WTC11 (cell line): Measurements from ENCODE around the gene YTHDF1. TPM values are rescaled to one million over a fixed set of nuclear protein-coding genes. Genes with fewer than 3 reads are reported as not detected.

ENCODE experiments used
- ATAC-seq: fragments of 200-7000 bp; cut with Tn5 transposase; 2 replicates; pipeline ENCODE4 v1.10.0; 2021; ENCODE audit warnings: mild to moderate bottlenecking, moderate library complexity
- CTCF ChIA-PET: fragments of 300-600 bp; sonication (Branson Sonifier 250); formaldehyde crosslinking; loops from one replicate; lab custom pipeline; 2021; ENCODE audit warnings: antibody characterized with exemption; lab: Charles Lee
- POLR2A ChIA-PET: fragments of 350-600 bp; sonication (Branson Sonifier 250); formaldehyde crosslinking; loops from one replicate; lab custom pipeline; 2021; ENCODE audit warnings: antibody characterized with exemption; lab: Charles Lee
- DNase-seq: peaks from one replicate; pipeline ENCODE4 v3.0.0; 2021; ENCODE audit warnings: low spot score
- H3K27ac Mint-ChIP-seq: 2 replicates; pipeline ENCODE4 v1.8.0; 2021; ENCODE audit warnings: mixed read lengths
- H3K27me3 Mint-ChIP-seq: 2 replicates; pipeline ENCODE4 v1.8.0; 2021; ENCODE audit warnings: low read depth, mild to moderate bottlenecking, moderate library complexity, mixed read lengths
- H3K36me3 Mint-ChIP-seq: 2 replicates; pipeline ENCODE4 v1.8.0; 2021; ENCODE audit warnings: mixed read lengths
- H3K4me1 Mint-ChIP-seq: 2 replicates; pipeline ENCODE4 v1.8.0; 2022; ENCODE audit warnings: mixed read lengths
- H3K4me3 Mint-ChIP-seq: 2 replicates; pipeline ENCODE4 v1.8.0; 2021; ENCODE audit warnings: mild to moderate bottlenecking, moderate library complexity, mixed read lengths
- H3K9me3 Mint-ChIP-seq: 2 replicates; pipeline ENCODE4 v1.8.0; 2021; ENCODE audit warnings: mixed read lengths
- ERG ChIP-seq: fragments of 250-450 bp; sonication (Bioruptor Pico); IDR thresholded peaks from 2 replicates; pipeline ENCODE4 v1.8.0; 2021; ENCODE audit warnings: mild to moderate bottlenecking
- ESRRA ChIP-seq: sonication (generic); formaldehyde crosslinking; IDR thresholded peaks from 2 replicates; pipeline ENCODE4 v1.8.1; 2022; ENCODE audit warnings: mild to moderate bottlenecking, missing genetic modification reagents, borderline replicate concordance
- FOXK1 ChIP-seq: sonication (generic); formaldehyde crosslinking; IDR thresholded peaks from 2 replicates; pipeline ENCODE4 v1.8.0; 2022; ENCODE audit warnings: mild to moderate bottlenecking, moderate library complexity, missing genetic modification reagents
- NR2C2 ChIP-seq: sonication (generic); formaldehyde crosslinking; IDR thresholded peaks from 2 replicates; pipeline ENCODE4 v1.8.0; 2022; ENCODE audit warnings: mild to moderate bottlenecking, missing genetic modification reagents
- NR3C1 ChIP-seq: sonication (generic); formaldehyde crosslinking; conservative IDR thresholded peaks from 2 replicates; pipeline ENCODE4 v1.8.1; 2023; ENCODE audit warnings: low read depth, mild to moderate bottlenecking, missing genetic modification reagents
- RELA ChIP-seq: sonication (generic); formaldehyde crosslinking; IDR thresholded peaks from 2 replicates; pipeline ENCODE4 v1.8.1; 2022; ENCODE audit warnings: missing genetic modification reagents, mild to moderate bottlenecking, borderline replicate concordance
- SMAD3 ChIP-seq: sonication (generic); formaldehyde crosslinking; IDR thresholded peaks from 2 replicates; pipeline ENCODE4 v1.8.0; 2022; ENCODE audit warnings: missing genetic modification reagents, mild to moderate bottlenecking, borderline replicate concordance
- SP1 ChIP-seq: sonication (generic); formaldehyde crosslinking; conservative IDR thresholded peaks from 2 replicates; pipeline ENCODE4 v1.8.1; 2022; ENCODE audit warnings: missing genetic modification reagents
- TEAD1 ChIP-seq: sonication (generic); formaldehyde crosslinking; IDR thresholded peaks from 2 replicates; pipeline ENCODE4 v1.8.0; 2022; ENCODE audit warnings: mild to moderate bottlenecking, missing genetic modification reagents
- ZBTB21 ChIP-seq: sonication (generic); formaldehyde crosslinking; IDR thresholded peaks from 2 replicates; pipeline ENCODE4 v1.8.1; 2023; ENCODE audit warnings: mild to moderate bottlenecking, missing genetic modification reagents, borderline replicate concordance
- ZNF232 ChIP-seq: sonication (generic); formaldehyde crosslinking; IDR thresholded peaks from 2 replicates; pipeline ENCODE4 v1.8.0; 2022; ENCODE audit warnings: mild to moderate bottlenecking, missing genetic modification reagents
- ZNF416 ChIP-seq: fragments of 250-450 bp; sonication (Bioruptor Pico); IDR thresholded peaks from 2 replicates; pipeline ENCODE4 v1.9.0; 2021; ENCODE audit warnings: mild to moderate bottlenecking, inconsistent platforms
- total RNA-seq: library from RNA; stranded (reverse); gene quantifications from 3 replicates; pipeline ENCODE4 v1.2.3, GENCODE V29; 2021
- TF ChIP-seq, protein P1 (sequence below): sonication (generic); formaldehyde crosslinking; IDR thresholded peaks from 2 replicates; pipeline ENCODE4 v1.8.0; 2022; ENCODE audit warnings: mild to moderate bottlenecking, missing genetic modification reagents
- TF ChIP-seq, protein P2 (sequence below): sonication (generic); formaldehyde crosslinking; IDR thresholded peaks from 2 replicates; pipeline ENCODE4 v1.8.0; 2022; ENCODE audit warnings: mild to moderate bottlenecking, missing genetic modification reagents
- TF ChIP-seq, protein P3 (sequence below): fragments of 250-450 bp; sonication (Bioruptor Pico); conservative IDR thresholded peaks from 2 replicates; pipeline ENCODE4 v1.9.0; 2021; ENCODE audit warnings: mild to moderate bottlenecking
- TF ChIP-seq, protein P4 (sequence below): sonication (generic); formaldehyde crosslinking; conservative IDR thresholded peaks from 2 replicates; pipeline ENCODE4 v1.8.1; 2022; ENCODE audit warnings: mild to moderate bottlenecking, missing genetic modification reagents

The YTHDF1 gene
- total RNA-seq, 1 experiment from 2014 or later, result 61.3 TPM

DNA sequence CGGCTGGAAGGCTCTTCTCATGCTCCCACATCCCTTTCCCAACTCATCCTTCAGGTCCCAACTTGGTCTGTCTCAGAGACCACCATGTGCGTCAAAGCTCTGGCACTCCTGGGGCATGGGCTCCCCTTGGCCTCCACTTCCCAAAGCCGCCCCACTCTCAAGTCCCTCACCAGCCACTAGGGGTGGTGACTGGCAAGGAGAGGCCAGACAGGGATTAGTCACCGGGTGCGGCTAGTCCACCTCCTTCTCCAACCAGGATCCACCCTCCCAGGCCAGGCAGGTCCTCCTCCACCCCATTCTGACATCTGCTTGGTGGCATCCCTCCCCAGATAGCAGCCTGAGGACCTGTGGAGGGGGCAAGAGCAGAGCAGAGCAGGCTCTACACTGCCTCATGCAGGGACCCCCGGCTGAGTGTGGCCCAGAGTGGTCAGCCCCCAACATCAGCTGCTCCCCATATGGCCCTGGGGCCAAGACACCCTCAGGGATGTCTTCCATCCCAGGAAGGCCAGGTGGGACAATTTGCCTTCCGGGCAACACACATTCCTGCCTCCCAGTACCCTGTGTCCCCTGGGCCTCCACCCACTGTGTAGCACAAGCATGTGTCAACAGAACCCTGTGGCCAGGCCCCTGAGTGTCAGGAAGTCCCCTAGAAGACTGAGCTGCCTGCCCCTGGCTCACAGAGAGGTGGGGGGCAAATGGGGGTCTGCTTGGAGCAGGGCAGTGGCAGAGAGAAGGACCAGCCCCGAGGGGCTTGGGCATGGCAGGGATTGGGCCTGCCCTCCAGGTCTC lies 29.2 kb downstream of the YTHDF1 start:
- Mint-ChIP-seq H3K36me3 (no peaks in the 10 kb centered on the region), H3K4me3 (no peak overlapping the region), H3K9me3 (peaks cover 17% of the 10 kb centered on the region), H3K27me3 (peaks cover 3% of the 10 kb centered on the region), H3K27ac (no peak overlapping the region), H3K4me1 (no peaks in the 10 kb centered on the region)
- DNase-seq, result no peak
- TF ChIP-seq ESRRA (CRISPR knock-in tag) (no peak), ZNF416 (CRISPR knock-in tag) (no peak), NR2C2 (CRISPR knock-in tag) (no peak), ZBTB21 (no peak)
- TF ChIP-seq, protein P1, sequence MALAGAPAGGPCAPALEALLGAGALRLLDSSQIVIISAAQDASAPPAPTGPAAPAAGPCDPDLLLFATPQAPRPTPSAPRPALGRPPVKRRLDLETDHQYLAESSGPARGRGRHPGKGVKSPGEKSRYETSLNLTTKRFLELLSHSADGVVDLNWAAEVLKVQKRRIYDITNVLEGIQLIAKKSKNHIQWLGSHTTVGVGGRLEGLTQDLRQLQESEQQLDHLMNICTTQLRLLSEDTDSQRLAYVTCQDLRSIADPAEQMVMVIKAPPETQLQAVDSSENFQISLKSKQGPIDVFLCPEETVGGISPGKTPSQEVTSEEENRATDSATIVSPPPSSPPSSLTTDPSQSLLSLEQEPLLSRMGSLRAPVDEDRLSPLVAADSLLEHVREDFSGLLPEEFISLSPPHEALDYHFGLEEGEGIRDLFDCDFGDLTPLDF, result no peak
- TF ChIP-seq, protein P2, sequence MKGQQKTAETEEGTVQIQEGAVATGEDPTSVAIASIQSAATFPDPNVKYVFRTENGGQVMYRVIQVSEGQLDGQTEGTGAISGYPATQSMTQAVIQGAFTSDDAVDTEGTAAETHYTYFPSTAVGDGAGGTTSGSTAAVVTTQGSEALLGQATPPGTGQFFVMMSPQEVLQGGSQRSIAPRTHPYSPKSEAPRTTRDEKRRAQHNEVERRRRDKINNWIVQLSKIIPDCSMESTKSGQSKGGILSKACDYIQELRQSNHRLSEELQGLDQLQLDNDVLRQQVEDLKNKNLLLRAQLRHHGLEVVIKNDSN (CRISPR knock-in tag), result no peak
- TF ChIP-seq, protein P3, sequence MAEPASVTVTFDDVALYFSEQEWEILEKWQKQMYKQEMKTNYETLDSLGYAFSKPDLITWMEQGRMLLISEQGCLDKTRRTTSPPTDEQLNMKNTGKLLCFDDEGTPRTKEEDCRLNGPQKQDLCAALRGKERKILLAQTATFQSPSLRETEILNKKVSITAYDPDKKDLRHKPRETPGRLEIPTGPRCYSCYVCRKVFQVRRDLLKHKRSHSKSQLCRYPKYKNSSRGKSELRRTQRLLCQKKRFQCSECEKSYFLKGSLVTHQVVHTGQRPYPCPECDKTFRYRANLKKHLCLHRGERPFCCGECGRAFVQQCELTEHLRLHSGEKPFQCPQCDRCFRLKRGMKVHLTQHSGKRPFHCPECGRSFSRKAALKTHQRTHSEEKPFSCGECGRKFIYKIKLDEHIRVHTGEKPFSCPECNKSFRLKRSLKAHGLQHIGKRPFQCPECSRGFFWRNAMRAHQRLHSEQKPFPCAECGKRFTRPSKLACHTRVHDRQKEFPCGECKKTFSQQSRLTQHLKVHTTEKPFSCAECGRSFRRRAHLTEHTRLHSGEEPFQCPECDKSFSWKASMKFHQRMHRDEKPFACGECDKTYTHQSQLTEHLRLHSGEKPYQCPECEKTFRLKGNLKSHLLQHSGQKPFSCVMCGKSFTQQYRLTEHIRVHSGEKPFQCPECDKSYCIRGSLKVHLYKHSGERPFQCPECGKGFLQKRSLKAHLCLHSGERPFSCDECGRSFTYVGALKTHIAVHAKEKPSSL, result no peak
- TF ChIP-seq, protein P4, sequence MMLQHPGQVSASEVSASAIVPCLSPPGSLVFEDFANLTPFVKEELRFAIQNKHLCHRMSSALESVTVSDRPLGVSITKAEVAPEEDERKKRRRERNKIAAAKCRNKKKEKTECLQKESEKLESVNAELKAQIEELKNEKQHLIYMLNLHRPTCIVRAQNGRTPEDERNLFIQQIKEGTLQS (CRISPR knock-in tag), result no peak
- ChIA-PET CTCF (no interaction called here), POLR2A (no interaction called here)
- ATAC-seq, result no peak

DNA sequence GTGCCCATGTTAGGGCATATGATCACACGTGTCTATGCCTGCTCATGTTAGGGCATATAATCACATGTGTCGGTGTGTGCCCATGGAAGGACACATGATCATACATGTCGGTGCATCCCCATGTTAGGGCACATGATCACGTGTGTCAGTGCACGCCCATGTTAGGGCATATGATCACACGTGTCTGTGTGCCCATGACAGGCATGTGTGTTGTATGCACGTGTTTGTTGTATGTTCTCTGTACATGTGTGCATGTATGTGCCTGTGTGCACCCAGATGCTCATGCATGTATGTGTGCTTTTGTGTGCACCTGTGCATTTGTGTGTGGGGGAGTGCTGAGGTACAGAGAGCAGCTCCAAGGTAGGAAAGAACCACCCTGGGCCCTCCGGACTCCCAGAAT lies 29.8 kb downstream of the YTHDF1 start:
- TF ChIP-seq FOXK1 (CRISPR knock-in tag) (no peak), TEAD1 (no peak), ERG (CRISPR knock-in tag) (no peak), ZNF232 (no peak), RELA (CRISPR knock-in tag) (no peak), SP1 (CRISPR knock-in tag) (no peak), ZNF416 (CRISPR knock-in tag) (no peak), NR3C1 (CRISPR knock-in tag) (no peak), SMAD3 (CRISPR knock-in tag) (no peak)
- TF ChIP-seq, protein P4 (CRISPR knock-in tag), result no peak
- TF ChIP-seq, all 79 proteins: peak for 0
- H3K4me1 Mint-ChIP-seq, result no peaks in the 10 kb centered on the region
- peaks cover 17% of the 10 kb centered on the region for H3K9me3 Mint-ChIP-seq
- H3K36me3 Mint-ChIP-seq, result no peaks in the 10 kb centered on the region
- peaks cover 3% of the 10 kb centered on the region for H3K27me3 Mint-ChIP-seq
- ChIA-PET POLR2A (no interaction called here), CTCF (no interaction called here)
- no peak overlapping the region for H3K4me3 Mint-ChIP-seq
- ATAC-seq, result no peak
- DNase-seq, result no peak
- H3K27ac Mint-ChIP-seq, result no peak overlapping the region
